Posterior vena cava (tissue), 2 donors: ENCODE measurements around the gene MCRIP2. TPM values are rescaled to one million over a fixed set of nuclear protein-coding genes. Genes with fewer than 3 reads are reported as not detected.
"Not testable (repeated sequence)": the region's sequence is repeated elsewhere in the genome, so short reads cannot be mapped to it uniquely, and the experiment has no call there.

Source experiments
- DNase-seq: peaks from one replicate; pipeline ENCODE4 v3.0.0-alpha.2; 2020; ENCODE audit warnings: low spot score
- intact Hi-C, 2 donors: fragments of 100-400 bp; cut with DNase I; formaldehyde crosslinking; loops; one replicate each; pipeline versions ENCODE4 v1.14.1 to v1.14.2; 2022 to 2023
- long read RNA-seq, 2 donors: library from polyadenylated mRNA; unstranded; transcript quantifications; one replicate each; pipeline ENCODE4 v2.0.0, GENCODE V29; 2020 to 2021
- total RNA-seq, 2 donors: library from RNA; stranded (reverse); fragmentation: NEBNext Ultra II Directional; extraction: Animal tissue kit (Norgen Biotek cat#: 25700); gene quantifications; one replicate each; pipeline ENCODE4 v1.2.1, GENCODE V29; 2021
- donor health status: DM: yes; HTN: yes; CAD: no.
- donor health status: DM: yes; HTN: yes; CAD: no.

Gene MCRIP2
- 10 to 100 TPM; 19.0 to 21.5 TPM for total RNA-seq
- long read RNA-seq, donor 1, transcript MCRIP2-201 (5 exons, 946 nt): major isoform, 5 of 10 reads
- long read RNA-seq, donor 1, partial matches to known transcripts: 0 of 10 reads
- long read RNA-seq, donor 1, other reads (novel, unspliced or antisense): 1 of 10 reads
- long read RNA-seq, donor 2, transcript MCRIP2-203 (6 exons, 1,050 nt): major isoform, 9 of 19 reads
- long read RNA-seq, donor 2, transcript MCRIP2-201 (5 exons, 946 nt): minor isoform, 6 of 19 reads
- long read RNA-seq, donor 2, partial matches to known transcripts: 0 of 19 reads
- long read RNA-seq, donor 2, other reads (novel, unspliced or antisense): 4 of 19 reads

GRCh38 chr16:641326-642188 lies at the start of gene MCRIP2:
Gene MCRIP2, plus strand, starts transcription at chr16:641828. Its CDS starts 164 bp downstream, at chr16:641992.
- intact Hi-C loops: no loop called here
- DNase-seq: peak; percentile 94

GRCh38 chr16:591892-592517 lies 49.6 kb upstream of the MCRIP2 start:
- DNase-seq: no peak
- intact Hi-C loops: loop anchor here in 1 of 2 donors (2.0 to 5.0 kb wide), 2 partner anchors 40 to 61 kb away; partner anchors contain the start of gene WFIKKN1

GRCh38 chr16:592518-593306 lies 48.9 kb upstream of the MCRIP2 start:
- DNase-seq: no peak
- intact Hi-C loops: loop anchor here in 1 of 2 donors (5.0 kb wide), 1 partner anchor 40 kb away; the partner anchor contains the start of gene WFIKKN1

- DNase-seq: no peak
- intact Hi-C loops: loop anchor here in 1 of 2 donors (5.0 kb wide), 1 partner anchor 39 kb away; the partner anchor contains the start of gene WFIKKN1
Observed at GRCh38 chr16:593406-593805, 48.2 kb upstream of the MCRIP2 start.

- no peak for DNase-seq
- intact Hi-C loops: loop anchor here in 1 of 2 donors (5.0 kb wide), 1 partner anchor 38 kb away; the partner anchor contains the start of gene WFIKKN1
Observed at GRCh38 chr16:593807-594206, 47.8 kb upstream of the MCRIP2 start.

DNA sequence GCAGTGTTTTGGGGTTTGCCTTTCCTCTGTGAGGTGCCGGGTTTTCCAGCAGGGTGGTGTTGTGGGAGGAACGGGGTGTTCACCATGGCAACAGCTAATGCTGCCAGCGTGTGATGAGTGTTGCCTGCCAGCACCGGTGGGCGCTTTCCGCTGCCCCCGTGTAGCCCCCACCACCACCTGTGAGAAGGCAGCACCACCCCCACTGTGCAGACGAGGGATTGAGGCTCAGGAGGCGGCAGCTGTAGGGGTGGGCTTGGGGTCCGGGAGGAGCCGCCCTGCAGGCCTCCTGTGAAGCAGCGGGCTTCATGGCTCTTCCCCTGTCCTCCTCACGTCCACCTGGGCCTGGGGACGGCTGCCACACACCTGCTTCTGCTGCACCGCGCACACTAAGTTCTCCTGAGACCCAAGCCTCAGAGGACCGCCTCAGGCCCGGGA lies 46.5 kb upstream of the MCRIP2 start:
- DNase-seq: no peak
- intact Hi-C loops: no loop called here

DNA sequence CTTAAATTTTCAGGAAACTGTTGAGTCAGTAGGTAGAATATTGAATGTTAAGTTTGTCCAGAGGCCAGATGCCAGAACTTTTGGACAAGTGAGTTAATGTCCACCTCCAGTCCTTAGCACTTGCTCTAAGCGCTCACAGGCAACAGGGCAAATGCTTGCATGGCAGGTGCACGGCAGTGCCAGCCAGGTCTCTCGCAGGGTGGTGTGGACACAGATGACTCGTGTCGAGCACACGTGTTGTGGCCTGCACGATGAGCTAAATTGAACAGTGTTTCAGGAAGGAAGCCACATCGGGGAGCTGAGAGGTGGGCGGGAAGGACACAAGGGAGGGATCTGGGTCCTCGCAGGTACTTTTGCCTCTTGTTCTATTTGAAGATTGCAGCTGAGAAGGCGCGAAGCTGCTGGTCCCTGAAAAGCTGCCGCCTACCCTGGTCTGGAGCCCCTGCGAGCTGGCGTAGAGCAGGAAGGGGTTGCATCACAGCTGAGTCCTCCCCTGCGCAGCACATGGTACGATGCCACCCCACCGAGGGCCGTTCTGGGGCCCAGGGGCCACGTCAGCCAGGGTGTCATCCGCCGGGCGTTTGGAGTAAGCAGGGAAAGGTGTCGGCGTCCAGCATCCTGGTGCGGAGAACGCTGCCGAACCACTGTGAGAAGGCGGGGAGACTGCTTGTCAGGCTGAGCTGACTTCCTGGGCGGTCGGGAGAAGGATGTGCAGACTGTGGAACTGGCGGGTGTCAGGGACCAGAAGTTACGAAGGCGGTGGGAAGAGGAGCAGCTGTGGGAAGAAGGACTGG lies 45.5 kb upstream of the MCRIP2 start:
- intact Hi-C loops: no loop called here
- DNase-seq: no peak

- DNase-seq: no peak
- intact Hi-C loops: no loop called here
Observed at GRCh38 chr16:596736-597060, 44.9 kb upstream of the MCRIP2 start.

DNA sequence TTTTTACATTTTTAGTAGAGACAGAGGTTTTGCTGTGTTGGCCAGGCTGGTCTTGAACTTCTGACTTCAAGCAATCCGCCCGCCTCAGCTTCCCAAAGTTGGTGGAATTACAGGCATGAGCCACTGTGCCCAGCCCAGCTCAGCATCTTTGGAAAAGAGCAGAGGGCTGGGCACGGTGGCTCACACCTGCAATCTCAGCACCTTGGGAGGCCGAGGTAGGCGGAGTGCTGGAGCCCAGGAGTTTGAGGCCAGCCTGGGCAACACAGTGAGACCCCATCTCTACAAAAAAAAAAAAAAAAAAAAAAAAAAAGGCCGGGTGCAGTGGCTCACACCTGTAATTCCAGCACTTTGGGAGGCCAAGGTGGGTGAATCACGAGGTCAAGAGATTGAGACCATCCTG lies 44.0 kb upstream of the MCRIP2 start:
- intact Hi-C loops, DNase-seq: not testable (repeated sequence)

GRCh38 chr16:598823-599739 lies 42.5 kb upstream of the MCRIP2 start:
- intact Hi-C loops: no loop called here

DNA sequence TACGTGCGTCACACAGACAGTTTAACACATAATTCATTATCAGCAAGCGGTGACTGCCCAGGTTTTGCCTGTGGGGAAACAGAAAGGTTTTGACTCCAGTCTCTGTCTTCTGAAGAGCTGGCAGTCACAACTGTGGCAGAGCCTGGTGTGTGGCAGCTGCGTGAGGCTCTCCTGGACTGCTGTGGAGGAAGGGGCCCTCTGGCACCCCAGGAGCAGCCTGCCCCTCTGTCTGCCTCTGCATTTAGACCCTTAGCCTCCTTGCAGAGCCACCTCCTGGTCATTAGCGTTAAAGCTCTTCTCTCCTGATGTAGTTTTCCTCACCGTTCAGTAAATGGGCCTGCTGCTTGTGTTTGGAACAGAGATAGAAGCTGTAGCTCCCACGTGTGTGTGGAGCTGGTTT lies 40.8 kb upstream of the MCRIP2 start:
- intact Hi-C loops: no loop called here
- DNase-seq: no peak

More at GRCh38 chr16:598823-599739, 42.5 kb upstream of the MCRIP2 start:
- no peak for DNase-seq

DNA sequence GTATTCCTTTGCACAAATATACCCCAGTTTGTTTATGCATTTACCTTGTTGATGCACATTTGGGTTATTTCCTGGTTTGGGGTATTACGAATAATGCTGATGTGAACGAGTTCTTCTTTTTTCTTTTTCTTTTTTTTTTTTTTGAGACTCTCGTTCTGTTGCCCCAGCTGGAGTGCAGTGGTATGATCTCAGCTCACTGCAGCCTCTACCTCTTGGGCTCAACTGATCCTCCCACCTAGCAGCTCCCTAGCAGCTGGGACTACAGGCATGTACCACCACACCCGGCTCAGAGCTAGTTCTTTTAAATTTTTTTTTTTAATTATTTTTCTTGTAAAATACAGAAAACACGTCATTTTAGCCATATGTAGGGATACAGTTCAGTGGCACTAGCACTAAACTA lies 37.7 kb upstream of the MCRIP2 start:
- intact Hi-C loops: loop anchor here in 1 of 2 donors (2.0 kb wide), 1 partner anchor 21 kb away; no protein-coding TSS in a partner anchor
- DNase-seq: no peak

DNA sequence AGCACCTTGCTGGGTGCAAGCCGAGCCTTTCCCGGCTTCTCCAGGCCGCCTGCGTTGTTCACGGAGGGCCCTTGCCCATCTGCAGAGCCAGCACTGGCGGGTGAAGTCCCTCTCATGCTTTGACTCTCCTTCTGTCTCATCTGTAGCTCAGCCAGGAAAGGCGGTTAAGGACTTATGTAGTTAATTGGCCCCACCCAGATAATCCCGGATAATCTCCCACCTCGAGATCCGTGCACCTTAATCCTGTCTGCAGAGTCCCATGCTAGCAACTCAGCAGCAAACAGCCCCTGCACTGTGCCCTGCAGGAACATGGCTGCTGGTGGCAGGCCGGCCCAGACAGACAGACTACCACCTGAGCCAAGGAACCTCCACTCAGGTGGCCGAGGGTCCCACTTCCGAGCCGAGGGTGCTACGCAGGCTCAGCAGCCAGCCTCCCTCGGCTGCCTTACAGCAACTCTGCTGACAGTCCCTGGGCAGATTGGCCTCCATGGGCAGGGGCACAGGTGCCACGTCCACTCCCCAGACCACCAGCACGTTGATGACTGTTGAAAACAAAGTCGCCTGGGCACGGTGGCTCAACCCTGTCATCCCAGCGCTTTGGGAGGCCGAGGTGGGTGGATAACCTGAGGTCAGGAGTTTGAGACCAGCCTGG lies 34.8 kb upstream of the MCRIP2 start:
- intact Hi-C loops: no loop called here
- no peak for DNase-seq

- DNase-seq: no peak
- intact Hi-C loops: no loop called here
Observed at GRCh38 chr16:608019-608418, 33.6 kb upstream of the MCRIP2 start.

GRCh38 chr16:609316-609715 lies 32.3 kb upstream of the MCRIP2 start:
- no peak for DNase-seq
- intact Hi-C loops: no loop called here

DNA sequence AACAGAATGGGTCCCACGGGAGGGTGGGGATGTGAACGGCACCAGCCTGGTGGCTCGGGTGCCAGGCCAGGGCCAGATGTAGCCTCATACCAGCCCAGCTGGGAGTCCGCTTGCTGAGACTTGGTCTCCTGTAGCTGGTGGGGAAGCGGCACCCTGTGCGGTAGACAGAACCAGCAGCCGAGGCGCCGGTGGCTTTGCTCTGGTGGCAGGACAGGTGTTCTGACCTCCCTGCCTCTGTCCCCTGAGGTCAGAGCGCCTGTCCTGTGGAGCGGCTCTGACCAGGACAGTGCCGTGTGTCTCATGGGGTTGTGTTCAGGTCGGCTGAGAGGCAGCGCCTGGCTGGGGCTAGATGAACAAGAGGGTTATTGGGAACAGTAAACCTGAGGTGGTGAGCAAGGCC lies 31.6 kb upstream of the MCRIP2 start:
- intact Hi-C loops: no loop called here
- no peak for DNase-seq
